ENCODE results near the gene SMYD4.
A peak's percentile ranks its signal among the peaks of the same experiment; 100 is the strongest.

Gene SMYD4

GRCh38 chr17:1797323-1797722 lies 32.4 kb downstream of the SMYD4 start:
- POLR2A ChIA-PET (ENCODE audit: low non-redundant PET) = no interaction called here

GRCh38 chr17:1796800-1797199 lies 32.9 kb downstream of the SMYD4 start:
- ChIA-PET POLR2A (ENCODE audit: low non-redundant PET) (no interaction called here), CTCF (interaction anchor here (0.9 kb wide), 1 partner anchor 83 kb away, joined by 3 read pairs; no protein-coding TSS in a partner anchor)
- H3K27ac ChIP-seq = peak overlapping the region; percentile 38
- TF ChIP-seq, protein P1, sequence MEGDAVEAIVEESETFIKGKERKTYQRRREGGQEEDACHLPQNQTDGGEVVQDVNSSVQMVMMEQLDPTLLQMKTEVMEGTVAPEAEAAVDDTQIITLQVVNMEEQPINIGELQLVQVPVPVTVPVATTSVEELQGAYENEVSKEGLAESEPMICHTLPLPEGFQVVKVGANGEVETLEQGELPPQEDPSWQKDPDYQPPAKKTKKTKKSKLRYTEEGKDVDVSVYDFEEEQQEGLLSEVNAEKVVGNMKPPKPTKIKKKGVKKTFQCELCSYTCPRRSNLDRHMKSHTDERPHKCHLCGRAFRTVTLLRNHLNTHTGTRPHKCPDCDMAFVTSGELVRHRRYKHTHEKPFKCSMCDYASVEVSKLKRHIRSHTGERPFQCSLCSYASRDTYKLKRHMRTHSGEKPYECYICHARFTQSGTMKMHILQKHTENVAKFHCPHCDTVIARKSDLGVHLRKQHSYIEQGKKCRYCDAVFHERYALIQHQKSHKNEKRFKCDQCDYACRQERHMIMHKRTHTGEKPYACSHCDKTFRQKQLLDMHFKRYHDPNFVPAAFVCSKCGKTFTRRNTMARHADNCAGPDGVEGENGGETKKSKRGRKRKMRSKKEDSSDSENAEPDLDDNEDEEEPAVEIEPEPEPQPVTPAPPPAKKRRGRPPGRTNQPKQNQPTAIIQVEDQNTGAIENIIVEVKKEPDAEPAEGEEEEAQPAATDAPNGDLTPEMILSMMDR (conservative IDR thresholded peaks at IDR 0.05; ENCODE audit: low read depth) = no peak
- no peak for DNase-seq (ENCODE audit: low spot score)

More at GRCh38 chr17:1797323-1797722, 32.4 kb downstream of the SMYD4 start:
- DNase-seq (ENCODE audit: low spot score) = no peak
- H3K27ac ChIP-seq = peak overlapping the region; percentile 57
- TF ChIP-seq, protein P1 (conservative IDR thresholded peaks at IDR 0.05; ENCODE audit: low read depth) = no peak
- CTCF ChIA-PET = interaction anchor here (0.5 to 0.9 kb wide), 2 partner anchors 83 to 168 kb away, joined by 3 read pairs; no protein-coding TSS in a partner anchor

DNA sequence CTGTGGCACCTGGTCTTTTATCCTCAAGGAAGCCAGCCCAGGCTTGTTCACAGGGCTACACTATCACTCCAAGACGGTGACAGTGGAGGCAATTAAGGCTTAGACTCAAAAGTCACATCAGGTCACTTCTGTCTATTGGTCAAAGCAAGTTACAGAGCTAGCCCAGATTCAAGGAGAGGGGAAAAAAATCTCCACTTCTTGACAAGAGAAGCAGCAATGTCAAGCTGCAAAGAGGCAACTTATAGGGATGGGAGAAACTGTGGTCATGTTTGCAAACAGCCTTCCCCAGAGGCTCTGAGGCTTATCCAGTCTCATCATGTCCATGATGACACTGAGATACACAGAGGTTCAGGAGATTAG lies 36.3 kb downstream of the SMYD4 start:
- peak; percentile 38 for DNase-seq (ENCODE audit: low spot score)
- CTCF ChIA-PET = interaction anchor here (0.6 to 1.4 kb wide), 3 partner anchors 72 to 375 kb away, joined by 4 to 7 read pairs (median 7); no protein-coding TSS in a partner anchor

GRCh38 chr17:1792495-1793446 lies 36.9 kb downstream of the SMYD4 start:
- TF ChIP-seq, protein P1 (conservative IDR thresholded peaks at IDR 0.05; ENCODE audit: low read depth) = no peak
- POLR2A ChIA-PET (ENCODE audit: low non-redundant PET) = no interaction called here
- CTCF ChIA-PET = interaction anchor here (0.6 to 1.4 kb wide), 4 partner anchors 26 to 376 kb away, joined by 4 to 7 read pairs (median 6); no protein-coding TSS in a partner anchor
- DNase-seq (ENCODE audit: low spot score) = no peak
- H3K27ac ChIP-seq = peak overlapping the region; percentile 79

More for the DNA sequence above, 36.3 kb downstream of the SMYD4 start:
- H3K27ac ChIP-seq = peak overlapping the region; percentile 79
- POLR2A ChIA-PET (ENCODE audit: low non-redundant PET) = no interaction called here
- TF ChIP-seq, protein P1 (conservative IDR thresholded peaks at IDR 0.05; ENCODE audit: low read depth) = no peak

- TF ChIP-seq, protein P1 (conservative IDR thresholded peaks at IDR 0.05; ENCODE audit: low read depth) = no peak
- ChIA-PET CTCF (interaction anchor here (0.6 kb wide), 1 partner anchor 16 kb away, joined by 3 read pairs; no protein-coding TSS in a partner anchor), POLR2A (ENCODE audit: low non-redundant PET) (no interaction called here)
- H3K27ac ChIP-seq = no peak overlapping the region
- no peak for DNase-seq (ENCODE audit: low spot score)
These were observed 39.8 kb downstream of the SMYD4 start for GRCh38 chr17:1789936-1790335.

GRCh38 chr17:1787301-1787902 lies 42.3 kb downstream of the SMYD4 start:
- CTCF ChIA-PET = interaction anchor here (0.6 kb wide), 1 partner anchor 44 kb away, joined by 5 read pairs; no protein-coding TSS in a partner anchor
- peak; percentile 94 for DNase-seq (ENCODE audit: low spot score)
- TF ChIP-seq, protein P1 (conservative IDR thresholded peaks at IDR 0.05; ENCODE audit: low read depth) = no peak
- POLR2A ChIA-PET (ENCODE audit: low non-redundant PET) = no interaction called here
- H3K27ac ChIP-seq = peak overlapping the region; percentile 99
